Central memory CD8-positive, alpha-beta T cell (primary cell): ENCODE data around the gene PRMT5.

Experiments
- ATAC-seq: fragments of 150-1000 bp; cut with Tn5 transposase; replicated peaks from 2 replicates; pipeline ENCODE4 v1.10.0; 2022; ENCODE audit warnings: mild to moderate bottlenecking, moderate FRiP score, moderate number of reproducible peaks; ENCODE audit not compliant: poor library complexity, severe bottlenecking; ENCODE audit errors: extremely low read depth
- DNase-seq, 2 donors: peaks; one replicate each; pipeline ENCODE4 v3.0.0; 2021; ENCODE audit warnings: low spot score in 2 of 2
- H3K27ac Mint-ChIP-seq: one replicate; pipeline ENCODE4 v1.8.0; 2022; ENCODE audit warnings: low read depth, mild to moderate bottlenecking, moderate library complexity, mixed read lengths
- H3K27me3 Mint-ChIP-seq: one replicate; pipeline ENCODE4 v1.8.0; 2022; ENCODE audit warnings: mixed read lengths
- H3K36me3 Mint-ChIP-seq: one replicate; pipeline ENCODE4 v1.8.0; 2022; ENCODE audit warnings: mild to moderate bottlenecking, moderate library complexity, mixed read lengths; ENCODE audit not compliant: insufficient read depth
- H3K4me1 Mint-ChIP-seq: one replicate; pipeline ENCODE4 v1.8.0; 2022; ENCODE audit warnings: mixed read lengths
- H3K4me3 Mint-ChIP-seq: one replicate; pipeline ENCODE4 v1.8.0; 2022; ENCODE audit warnings: mild to moderate bottlenecking, moderate library complexity, mixed read lengths
- H3K9me3 Mint-ChIP-seq: one replicate; pipeline ENCODE4 v1.8.0; 2022; ENCODE audit warnings: mixed read lengths

Gene PRMT5

DNA sequence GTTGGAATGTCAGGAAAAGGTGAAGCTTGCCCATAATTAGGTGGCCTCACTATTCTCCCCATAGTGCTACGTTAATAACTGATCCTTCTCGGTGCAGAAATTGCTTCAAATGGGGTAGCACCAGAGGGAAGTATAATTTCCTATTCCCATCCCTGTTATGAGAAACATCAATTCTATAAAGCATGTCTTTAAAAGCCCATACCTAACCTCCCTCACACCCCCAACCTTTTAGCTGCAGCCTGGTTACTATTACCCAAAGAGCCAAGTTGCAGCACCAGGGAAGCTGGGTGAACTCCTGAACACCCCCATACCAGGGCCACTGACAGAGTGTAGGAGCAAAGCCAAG lies 25.5 kb downstream of the PRMT5 start:
- Mint-ChIP-seq H3K4me1 (peaks cover 10% of the 10 kb centered on the region), H3K27ac (no peak overlapping the region), H3K4me3 (no peak overlapping the region), H3K9me3 (no peaks in the 10 kb centered on the region), H3K36me3 (peaks cover 64% of the 10 kb centered on the region), H3K27me3 (no peaks in the 10 kb centered on the region)
- ATAC-seq, result no peak
- DNase-seq, result no peak

DNA sequence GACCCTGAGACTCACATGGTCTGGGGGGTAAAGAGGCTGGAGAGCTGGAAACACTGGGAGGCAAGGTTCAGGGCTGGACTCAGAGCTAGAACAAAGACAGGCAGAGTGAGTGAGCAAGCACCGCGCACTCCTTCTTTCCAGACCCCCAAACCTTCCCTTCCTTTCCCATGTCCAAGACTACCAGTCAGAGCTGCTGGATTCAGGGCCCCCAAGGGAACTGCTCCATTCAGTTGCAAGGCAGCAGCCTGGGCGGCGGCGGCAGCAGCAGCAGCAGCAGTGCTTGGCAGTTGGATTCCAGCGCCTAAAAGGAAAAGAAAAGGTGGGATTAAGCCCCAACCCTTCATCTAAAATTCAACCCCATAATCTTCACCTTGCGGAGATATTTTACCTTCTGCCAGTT lies 27.4 kb downstream of the PRMT5 start:
- no peaks in the 10 kb centered on the region for H3K9me3 Mint-ChIP-seq
- DNase-seq, result no peak
- H3K4me3 Mint-ChIP-seq, result no peak overlapping the region
- peaks cover 55% of the 10 kb centered on the region for H3K36me3 Mint-ChIP-seq
- no peak overlapping the region for H3K27ac Mint-ChIP-seq
- H3K4me1 Mint-ChIP-seq, result peaks cover 10% of the 10 kb centered on the region
- ATAC-seq, result no peak
- H3K27me3 Mint-ChIP-seq, result no peaks in the 10 kb centered on the region

DNA sequence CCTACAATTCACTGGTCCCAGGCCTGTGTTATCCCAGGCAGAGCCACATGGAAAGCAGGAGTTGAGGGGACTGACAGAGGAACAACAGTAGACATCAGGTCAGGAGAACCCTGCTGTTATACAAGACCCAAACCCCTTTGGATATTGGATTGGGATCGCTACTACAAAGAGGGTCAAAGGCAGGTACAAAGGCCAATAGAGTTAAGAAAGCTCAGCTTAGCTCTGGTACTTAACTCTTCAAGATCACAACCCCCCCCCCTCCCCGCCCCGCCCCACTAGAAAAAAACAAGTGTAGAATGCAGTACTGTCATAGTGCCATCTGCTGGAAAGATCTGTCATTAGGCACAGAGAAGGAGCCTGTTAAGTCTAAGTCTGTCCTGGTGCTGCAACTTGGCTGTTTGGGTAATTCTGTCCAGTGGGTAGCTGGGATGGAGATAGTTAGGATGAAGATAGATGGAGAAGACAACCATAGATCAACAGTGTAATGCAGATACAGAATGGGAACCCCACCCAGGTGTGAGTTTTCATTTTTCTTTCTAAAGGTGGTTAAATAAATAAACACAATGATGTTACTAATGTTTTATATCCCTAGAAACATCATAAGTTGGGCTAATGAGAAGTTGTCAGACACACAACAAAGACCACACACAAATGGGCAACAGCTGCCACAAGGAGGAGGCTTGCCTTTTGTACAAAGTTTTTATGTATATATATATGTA lies 28.9 kb downstream of the PRMT5 start:
- ATAC-seq (peak; percentile 60), DNase-seq (peak in 1 of 2 donors; percentile 43)
- Mint-ChIP-seq H3K4me1 (peaks cover 10% of the 10 kb centered on the region), H3K27ac (peak overlapping the region; percentile 24), H3K4me3 (no peak overlapping the region), H3K36me3 (peaks cover 42% of the 10 kb centered on the region), H3K9me3 (no peaks in the 10 kb centered on the region), H3K27me3 (no peaks in the 10 kb centered on the region)

DNA sequence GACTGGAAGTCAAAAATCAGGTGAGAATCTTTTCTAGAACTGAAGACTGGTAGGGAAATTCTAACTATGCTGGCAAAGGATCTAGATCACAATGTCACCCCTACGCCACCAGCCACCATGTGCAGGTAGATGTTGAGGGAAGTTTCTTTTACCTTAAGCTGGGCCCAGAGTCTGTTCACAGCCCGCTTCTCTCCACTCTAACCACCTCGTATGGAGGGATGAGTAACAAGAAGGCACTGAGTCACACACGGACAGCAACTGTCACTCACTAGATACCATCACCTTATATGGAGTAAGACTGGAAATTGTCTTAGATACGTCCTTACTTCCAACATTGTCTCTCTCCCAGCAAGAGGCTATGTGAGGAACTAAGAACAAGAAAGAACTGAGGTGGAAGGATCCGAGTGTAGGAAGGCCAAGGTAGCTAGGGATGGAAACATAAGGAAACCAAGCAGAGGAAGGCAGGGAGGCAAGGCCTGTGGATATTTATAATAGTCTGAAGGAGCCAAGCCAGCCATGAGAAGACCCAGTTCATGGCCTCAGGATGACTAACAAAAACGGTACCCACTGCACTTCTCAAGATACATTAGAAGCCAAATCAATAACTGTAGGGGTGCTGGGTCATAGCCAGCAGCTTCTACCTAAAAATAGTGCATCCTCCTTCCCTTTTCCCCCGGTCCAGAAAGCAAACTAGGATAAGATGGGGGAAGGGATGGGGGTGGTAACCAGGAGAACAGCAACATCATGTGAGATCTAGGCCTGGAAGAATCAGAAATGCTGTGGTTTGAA lies 30.7 kb downstream of the PRMT5 start:
- no peak for DNase-seq
- no peaks in the 10 kb centered on the region for H3K9me3 Mint-ChIP-seq
- H3K36me3 Mint-ChIP-seq, result peaks cover 26% of the 10 kb centered on the region
- H3K4me1 Mint-ChIP-seq, result peaks cover 10% of the 10 kb centered on the region
- H3K27me3 Mint-ChIP-seq, result no peaks in the 10 kb centered on the region
- no peak overlapping the region for H3K4me3 Mint-ChIP-seq
- H3K27ac Mint-ChIP-seq, result peak overlapping the region; percentile 10
- no peak for ATAC-seq

DNA sequence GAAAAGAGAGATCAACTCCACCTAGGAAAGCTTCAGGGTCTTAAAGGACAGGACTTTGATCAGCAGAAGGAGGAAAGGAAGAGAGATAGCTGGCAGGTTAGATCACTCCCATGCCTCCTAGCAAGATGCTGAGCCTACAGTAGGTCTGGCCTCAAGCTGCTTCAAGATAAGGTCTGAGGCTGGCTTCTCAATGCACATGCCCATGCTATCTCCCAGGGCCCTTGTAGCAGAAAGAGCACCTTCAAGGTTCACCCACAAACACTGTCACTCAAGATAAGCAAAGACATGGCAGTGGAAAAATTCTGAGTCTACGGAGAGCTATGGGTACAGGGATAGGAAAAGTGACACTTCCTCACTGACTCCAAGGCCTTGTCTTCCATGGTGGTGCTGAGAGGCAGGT lies 31.8 kb downstream of the PRMT5 start:
- H3K4me3 Mint-ChIP-seq, result no peak overlapping the region
- ATAC-seq (no peak), DNase-seq (no peak)
- H3K27me3 Mint-ChIP-seq, result no peaks in the 10 kb centered on the region
- peaks cover 10% of the 10 kb centered on the region for H3K4me1 Mint-ChIP-seq
- H3K27ac Mint-ChIP-seq, result no peak overlapping the region
- peaks cover 19% of the 10 kb centered on the region for H3K36me3 Mint-ChIP-seq
- no peaks in the 10 kb centered on the region for H3K9me3 Mint-ChIP-seq

DNA sequence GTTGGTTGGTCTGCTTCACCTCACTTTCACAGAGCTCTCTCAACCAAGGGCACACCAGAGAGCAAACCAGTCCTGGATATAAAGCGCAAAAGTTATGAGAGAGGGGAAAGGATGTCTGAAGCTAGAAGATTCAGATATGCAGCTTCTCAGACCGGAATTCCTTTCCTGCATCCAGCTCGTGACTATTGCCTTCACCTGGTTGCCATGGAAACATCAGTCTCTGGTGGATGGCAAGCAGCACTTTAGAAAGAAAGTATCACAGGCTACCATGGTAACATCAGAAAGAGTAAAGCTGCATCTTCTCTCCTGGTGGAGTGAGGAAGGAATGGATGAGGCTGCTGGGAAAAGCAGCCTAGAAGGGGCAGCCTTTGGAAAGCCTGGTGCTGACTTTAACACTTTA lies 32.4 kb downstream of the PRMT5 start:
- Mint-ChIP-seq H3K36me3 (peaks cover 14% of the 10 kb centered on the region), H3K9me3 (no peaks in the 10 kb centered on the region), H3K27me3 (no peaks in the 10 kb centered on the region), H3K4me3 (no peak overlapping the region), H3K4me1 (peaks cover 10% of the 10 kb centered on the region), H3K27ac (peak overlapping the region; percentile 51)
- DNase-seq, result no peak
- ATAC-seq, result no peak

DNA sequence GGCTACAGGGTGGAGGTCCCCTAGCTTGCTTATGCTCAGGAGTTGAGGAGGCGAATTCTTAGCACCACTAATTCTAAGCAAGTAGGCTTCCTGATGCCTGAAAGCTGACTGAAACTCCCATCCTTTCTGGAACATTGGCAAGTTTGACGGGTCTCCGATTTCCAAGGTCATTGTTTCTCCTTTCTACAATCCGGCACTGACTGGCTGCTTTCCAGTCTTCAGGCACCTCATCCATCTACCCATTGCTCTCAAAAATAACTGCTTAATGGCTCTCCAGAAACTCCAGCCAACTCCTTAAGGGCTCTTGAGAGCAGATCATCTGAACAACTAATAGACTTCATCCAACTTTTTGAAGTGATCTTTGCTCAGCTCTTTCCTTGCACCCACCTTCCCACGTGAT lies 32.8 kb downstream of the PRMT5 start:
- peaks cover 10% of the 10 kb centered on the region for H3K4me1 Mint-ChIP-seq
- no peak overlapping the region for H3K4me3 Mint-ChIP-seq
- no peaks in the 10 kb centered on the region for H3K27me3 Mint-ChIP-seq
- peak overlapping the region; percentile 51 for H3K27ac Mint-ChIP-seq
- H3K9me3 Mint-ChIP-seq, result no peaks in the 10 kb centered on the region
- peaks cover 12% of the 10 kb centered on the region for H3K36me3 Mint-ChIP-seq
- DNase-seq (no peak), ATAC-seq (no peak)

DNA sequence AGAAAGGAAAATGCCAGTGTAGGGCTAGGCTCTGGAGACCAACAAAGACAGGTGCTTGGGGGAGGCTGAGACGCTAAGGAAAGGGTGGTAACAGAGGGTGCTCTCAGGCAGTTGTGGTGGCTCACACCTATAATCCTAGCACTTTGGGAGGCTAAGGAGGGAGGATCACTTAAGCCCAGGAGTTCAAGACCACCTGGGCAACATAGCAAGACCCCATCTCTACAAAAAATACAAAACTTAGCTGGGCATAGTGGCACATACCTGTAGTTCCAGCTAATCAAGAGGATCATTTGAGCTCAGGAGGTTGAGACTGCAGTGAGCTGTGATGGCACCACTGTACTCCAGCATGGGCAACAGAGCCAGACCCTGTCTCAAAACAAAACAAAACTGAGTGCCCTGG lies 33.8 kb downstream of the PRMT5 start:
- Mint-ChIP-seq H3K4me3 (no peak overlapping the region), H3K27ac (no peak overlapping the region)

DNA sequence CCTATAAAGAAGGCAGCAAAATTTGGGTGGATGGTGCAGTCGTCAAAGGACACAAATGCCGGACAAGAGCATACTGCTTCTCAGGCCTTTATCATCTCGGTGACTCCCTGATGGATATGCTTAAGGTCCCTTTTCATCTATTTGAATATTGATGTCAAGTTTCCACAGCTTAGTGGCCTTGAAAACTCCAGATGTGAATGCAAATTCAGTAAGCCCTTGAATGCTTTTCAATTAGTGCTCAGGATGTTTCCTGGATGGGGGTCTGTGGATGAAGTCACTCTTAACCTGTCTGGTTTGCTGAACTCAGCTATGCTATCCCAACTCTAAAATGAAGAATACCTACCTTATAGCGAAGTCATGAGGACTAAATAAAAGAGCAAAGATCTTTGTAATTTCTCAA lies 35.5 kb downstream of the PRMT5 start:
- Mint-ChIP-seq H3K36me3 (peaks cover 10% of the 10 kb centered on the region), H3K4me3 (no peak overlapping the region), H3K27ac (no peak overlapping the region), H3K9me3 (no peaks in the 10 kb centered on the region), H3K27me3 (no peaks in the 10 kb centered on the region), H3K4me1 (no peaks in the 10 kb centered on the region)
- DNase-seq (no peak), ATAC-seq (no peak)

More for the DNA sequence above, 33.8 kb downstream of the PRMT5 start:
- Mint-ChIP-seq H3K9me3 (no peaks in the 10 kb centered on the region), H3K27me3 (no peaks in the 10 kb centered on the region), H3K36me3 (peaks cover 12% of the 10 kb centered on the region), H3K4me1 (peaks cover 4% of the 10 kb centered on the region)
- DNase-seq, result no peak
- ATAC-seq, result no peak

DNA sequence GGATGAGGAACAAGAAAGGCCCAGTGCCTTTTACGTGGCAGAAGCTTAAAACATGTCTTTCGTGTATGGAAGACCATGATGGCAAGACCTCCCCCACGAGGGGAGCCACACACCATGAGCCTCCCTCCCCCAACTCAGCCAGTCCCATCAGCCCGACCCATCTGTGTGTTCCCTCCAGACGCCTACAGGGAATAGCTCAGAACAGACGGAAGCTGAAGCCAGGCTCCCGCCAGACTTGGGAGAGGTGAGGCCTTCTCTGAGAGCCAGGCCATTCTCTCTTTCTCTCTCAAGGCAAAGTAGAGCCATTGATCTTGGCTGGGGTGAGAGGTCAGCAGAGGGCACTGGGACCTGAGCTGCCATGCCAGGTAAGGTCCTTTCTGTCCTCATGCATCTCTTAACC lies 36.7 kb downstream of the PRMT5 start:
- ATAC-seq (no peak), DNase-seq (no peak)
- peaks cover 6% of the 10 kb centered on the region for H3K4me1 Mint-ChIP-seq
- no peak overlapping the region for H3K4me3 Mint-ChIP-seq
- peaks cover 7% of the 10 kb centered on the region for H3K36me3 Mint-ChIP-seq
- H3K27ac Mint-ChIP-seq, result no peak overlapping the region
- no peaks in the 10 kb centered on the region for H3K27me3 Mint-ChIP-seq
- H3K9me3 Mint-ChIP-seq, result no peaks in the 10 kb centered on the region

DNA sequence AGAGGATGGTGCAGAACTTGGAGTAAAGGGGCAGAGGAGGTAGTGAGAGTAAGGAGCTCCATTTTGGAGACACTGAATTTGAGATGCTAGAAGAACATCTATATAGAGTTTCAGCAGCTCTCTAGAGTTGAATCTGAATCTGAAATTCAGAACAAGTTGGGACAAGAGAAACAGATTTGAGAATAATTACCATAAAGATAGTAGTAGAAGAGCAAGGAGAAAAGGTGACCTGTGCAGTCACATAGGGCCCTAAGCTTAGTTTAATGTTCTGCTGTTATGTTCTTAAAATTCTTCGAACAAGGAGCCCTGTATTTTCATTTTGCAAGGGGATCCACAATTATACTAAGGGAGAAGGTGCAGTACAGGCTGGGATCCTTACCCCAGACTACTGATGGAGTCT lies 38.8 kb downstream of the PRMT5 start:
- H3K9me3 Mint-ChIP-seq, result no peaks in the 10 kb centered on the region
- no peak for DNase-seq
- no peaks in the 10 kb centered on the region for H3K27me3 Mint-ChIP-seq
- no peak for ATAC-seq
- H3K36me3 Mint-ChIP-seq, result peaks cover 8% of the 10 kb centered on the region
- no peak overlapping the region for H3K4me3 Mint-ChIP-seq
- H3K4me1 Mint-ChIP-seq, result peaks cover 17% of the 10 kb centered on the region
- H3K27ac Mint-ChIP-seq, result no peak overlapping the region

DNA sequence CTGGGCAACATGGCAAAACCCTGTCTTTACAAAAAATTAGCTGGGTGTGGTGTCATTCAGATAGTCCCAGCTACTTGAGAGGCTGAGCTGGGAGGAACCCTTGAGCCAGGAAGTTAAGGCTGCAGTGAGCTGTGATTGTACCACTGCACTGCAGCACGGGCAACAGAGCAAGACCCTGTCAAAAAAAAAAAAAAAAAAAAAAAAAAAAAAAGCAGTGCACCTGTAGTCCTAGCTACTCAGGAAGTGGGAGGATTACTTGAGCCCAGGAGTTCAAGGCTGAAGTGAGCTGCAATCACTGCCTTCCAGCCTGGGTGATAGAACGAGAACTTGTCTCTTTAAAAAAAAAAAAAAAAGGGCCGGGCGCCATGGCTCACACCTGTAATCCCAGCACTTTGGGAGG lies 40.5 kb downstream of the PRMT5 start:
- no peak overlapping the region for H3K4me3 Mint-ChIP-seq
- no peaks in the 10 kb centered on the region for H3K9me3 Mint-ChIP-seq
- peaks cover 7% of the 10 kb centered on the region for H3K36me3 Mint-ChIP-seq
- no peak for DNase-seq
- H3K27me3 Mint-ChIP-seq, result no peaks in the 10 kb centered on the region
- H3K27ac Mint-ChIP-seq, result no peak overlapping the region
- peaks cover 23% of the 10 kb centered on the region for H3K4me1 Mint-ChIP-seq
- ATAC-seq, result no peak

DNA sequence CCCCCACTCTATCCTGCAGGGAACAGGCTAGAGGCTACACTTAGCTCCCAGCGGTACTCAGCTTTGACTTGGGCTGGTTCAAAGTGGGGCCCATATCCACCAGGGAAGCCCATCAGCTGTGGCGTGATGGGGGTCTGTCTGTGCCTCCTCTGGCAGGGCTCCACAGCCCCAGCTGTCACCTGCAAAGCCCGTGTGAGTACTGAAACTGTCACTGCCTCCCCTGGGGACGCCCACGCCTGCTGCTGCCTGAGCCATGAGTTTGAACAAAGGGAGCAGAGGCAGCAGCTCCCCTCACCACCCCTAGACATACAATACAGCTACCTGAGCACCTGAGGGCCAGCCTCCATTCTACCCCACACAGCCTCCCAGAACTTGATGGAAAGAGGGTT lies 41.2 kb downstream of the PRMT5 start:
- Mint-ChIP-seq H3K27me3 (no peaks in the 10 kb centered on the region), H3K27ac (no peak overlapping the region), H3K4me1 (peaks cover 27% of the 10 kb centered on the region), H3K4me3 (peak overlapping the region; percentile 74), H3K9me3 (no peaks in the 10 kb centered on the region), H3K36me3 (peaks cover 5% of the 10 kb centered on the region)
- no peak for ATAC-seq
- no peak for DNase-seq
